OCI-LY1 (cell line): ENCODE measurements around the gene FOXE3.
"Not testable (repeated sequence)": the region's sequence is repeated elsewhere in the genome, so short reads cannot be mapped to it uniquely, and the experiment has no call there.

Experiments
- EZH2 ChIP-seq: fragments of 200-600 bp; sonication (generic), shearing (Covaris generic); IDR thresholded peaks from 2 replicates; pipeline ENCODE4 v1.8.0; 2017; ENCODE audit warnings: borderline replicate concordance, mixed run types, mild to moderate bottlenecking, antibody characterized with exemption, low read length, moderate library complexity, mixed read lengths
- TF ChIP-seq, protein P1 (sequence below): fragments of 200-600 bp; sonication (generic), shearing (Covaris generic); IDR thresholded peaks from 2 replicates; pipeline ENCODE4 v1.5.1; 2017; ENCODE audit warnings: mild to moderate bottlenecking, antibody characterized with exemption, low read length, moderate library complexity, mixed read lengths

DNA sequence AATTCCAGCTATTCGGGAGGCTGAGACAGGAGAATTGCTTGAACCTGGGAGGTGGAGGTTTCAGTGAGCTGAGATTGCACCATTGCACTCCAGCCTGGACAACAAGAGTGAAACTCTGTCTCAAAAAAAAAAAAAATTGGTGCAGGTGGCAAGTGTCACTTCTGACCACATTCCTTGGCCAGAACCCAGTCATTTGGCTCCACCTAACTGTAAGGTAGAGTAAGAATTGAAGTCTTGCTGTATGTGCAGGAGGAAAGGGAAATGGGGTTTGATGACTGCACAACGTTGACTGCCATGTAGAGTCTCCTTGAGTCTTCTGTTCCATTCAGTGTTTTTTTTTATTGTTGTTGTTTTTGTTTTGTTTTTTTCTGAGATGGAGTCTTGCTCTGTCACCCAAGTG lies 37.8 kb downstream of the FOXE3 start:
- TF ChIP-seq, protein P1, sequence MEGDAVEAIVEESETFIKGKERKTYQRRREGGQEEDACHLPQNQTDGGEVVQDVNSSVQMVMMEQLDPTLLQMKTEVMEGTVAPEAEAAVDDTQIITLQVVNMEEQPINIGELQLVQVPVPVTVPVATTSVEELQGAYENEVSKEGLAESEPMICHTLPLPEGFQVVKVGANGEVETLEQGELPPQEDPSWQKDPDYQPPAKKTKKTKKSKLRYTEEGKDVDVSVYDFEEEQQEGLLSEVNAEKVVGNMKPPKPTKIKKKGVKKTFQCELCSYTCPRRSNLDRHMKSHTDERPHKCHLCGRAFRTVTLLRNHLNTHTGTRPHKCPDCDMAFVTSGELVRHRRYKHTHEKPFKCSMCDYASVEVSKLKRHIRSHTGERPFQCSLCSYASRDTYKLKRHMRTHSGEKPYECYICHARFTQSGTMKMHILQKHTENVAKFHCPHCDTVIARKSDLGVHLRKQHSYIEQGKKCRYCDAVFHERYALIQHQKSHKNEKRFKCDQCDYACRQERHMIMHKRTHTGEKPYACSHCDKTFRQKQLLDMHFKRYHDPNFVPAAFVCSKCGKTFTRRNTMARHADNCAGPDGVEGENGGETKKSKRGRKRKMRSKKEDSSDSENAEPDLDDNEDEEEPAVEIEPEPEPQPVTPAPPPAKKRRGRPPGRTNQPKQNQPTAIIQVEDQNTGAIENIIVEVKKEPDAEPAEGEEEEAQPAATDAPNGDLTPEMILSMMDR = not testable (repeated sequence)
- TF ChIP-seq EZH2 = not testable (repeated sequence)
